GM23338 (cell line): Measurements from ENCODE around the gene GALNT15. TPM values are rescaled to one million over a fixed set of nuclear protein-coding genes. Genes with fewer than 3 reads are reported as not detected.

Source experiments
- ATAC-seq: fragments of 200-7000 bp; cut with Tn5 transposase; 3 replicates; pipeline ENCODE4 v1.9.1; 2020
- DNase-seq: peaks from one replicate; pipeline ENCODE4 v3.0.0-alpha.2; 2015; ENCODE audit warnings: low spot score
- H2AFZ ChIP-seq: fragments of 200-600 bp; sonication (generic); 2 replicates; pipeline ENCODE4 v1.8.0; 2016; ENCODE audit warnings: antibody characterized with exemption, mild to moderate bottlenecking, moderate library complexity
- H3F3A ChIP-seq: fragments of 200-600 bp; sonication (generic); replicated peaks from 2 replicates; pipeline ENCODE4 v1.8.0; 2017; ENCODE audit warnings: antibody characterized with exemption, mixed run types, low read depth
- H3K27ac ChIP-seq: fragments of 200-600 bp; sonication (generic); 2 replicates; pipeline ENCODE4 v1.6.1; 2016; ENCODE audit warnings: low read depth
- H3K27me3 ChIP-seq: fragments of 200-600 bp; sonication (generic); 2 replicates; pipeline ENCODE4 v1.8.0; 2016; ENCODE audit warnings: mild to moderate bottlenecking, mixed run types, moderate library complexity; ENCODE audit not compliant: insufficient read depth
- H3K36me3 ChIP-seq: fragments of 200-600 bp; sonication (generic); 2 replicates; pipeline ENCODE4 v1.8.0; 2016; ENCODE audit warnings: mild to moderate bottlenecking; ENCODE audit not compliant: insufficient read depth
- H3K4me1 ChIP-seq: fragments of 200-600 bp; sonication (generic); 2 replicates; pipeline ENCODE4 v1.8.0; 2016; ENCODE audit warnings: mild to moderate bottlenecking, moderate library complexity; ENCODE audit not compliant: insufficient read depth
- H3K4me2 ChIP-seq: fragments of 200-600 bp; sonication (generic); 2 replicates; pipeline ENCODE4 v1.7.1; 2017; ENCODE audit warnings: mixed run types
- H3K4me3 ChIP-seq: fragments of 200-600 bp; sonication (generic); 2 replicates; pipeline ENCODE4 v1.6.1; 2016; ENCODE audit warnings: mixed run types
- H3K79me2 ChIP-seq: fragments of 200-600 bp; sonication (generic); replicated peaks from 2 replicates; pipeline ENCODE4 v1.8.0; 2017; ENCODE audit warnings: mild to moderate bottlenecking; ENCODE audit not compliant: insufficient read depth
- H3K9me2 ChIP-seq: fragments of 200-600 bp; sonication (generic); 2 replicates; pipeline ENCODE4 v1.8.0; 2017; ENCODE audit not compliant: insufficient read depth
- H4K20me1 ChIP-seq: fragments of 200-600 bp; sonication (generic); replicated peaks from 2 replicates; pipeline ENCODE4 v1.8.0; 2017; ENCODE audit warnings: mild to moderate bottlenecking; ENCODE audit not compliant: insufficient read depth
- H3K27ac Mint-ChIP-seq: 2 replicates; pipeline ENCODE4 v1.8.0; 2020; ENCODE audit warnings: inconsistent platforms, mild to moderate bottlenecking, moderate library complexity, mixed read lengths
- H3K27me3 Mint-ChIP-seq: 3 replicates; pipeline ENCODE4 v1.8.0; 2022; ENCODE audit warnings: low read depth, mild to moderate bottlenecking, moderate library complexity, mixed read lengths, inconsistent platforms; ENCODE audit not compliant: insufficient read depth, poor library complexity
- H3K36me3 Mint-ChIP-seq: 3 replicates; pipeline ENCODE4 v1.8.0; 2021; ENCODE audit warnings: low read depth, mild to moderate bottlenecking, inconsistent platforms, moderate library complexity, mixed read lengths
- H3K4me1 Mint-ChIP-seq: 3 replicates; pipeline ENCODE4 v1.8.0; 2020; ENCODE audit warnings: mild to moderate bottlenecking, inconsistent platforms, mixed read lengths
- H3K4me3 Mint-ChIP-seq: 3 replicates; pipeline ENCODE4 v1.8.0; 2021; ENCODE audit warnings: moderate library complexity, mild to moderate bottlenecking, inconsistent platforms, mixed read lengths
- H3K9me3 Mint-ChIP-seq: 3 replicates; pipeline ENCODE4 v1.8.0; 2020; ENCODE audit warnings: moderate library complexity, mild to moderate bottlenecking, inconsistent platforms, mixed read lengths
- CREB1 ChIP-seq: fragments of 250-450 bp; sonication (Bioruptor Pico); IDR thresholded peaks from 2 replicates; pipeline ENCODE4 v1.5.0; 2020; ENCODE audit warnings: low read depth, mild to moderate bottlenecking, moderate library complexity
- EZH2 ChIP-seq: fragments of 200-600 bp; sonication (generic); IDR thresholded peaks from one replicate; pipeline ENCODE4 v1.8.0; 2017; ENCODE audit warnings: antibody characterized with exemption, mild to moderate bottlenecking, low read depth; ENCODE audit not compliant: unreplicated experiment
- EZH2phosphoT487 ChIP-seq: fragments of 200-600 bp; sonication (generic); IDR thresholded peaks from one replicate; pipeline ENCODE4 v1.8.1; 2018; ENCODE audit warnings: antibody characterized with exemption; ENCODE audit not compliant: unreplicated experiment
- REST ChIP-seq: IDR thresholded peaks from one replicate; pipeline ENCODE4 v1.6.1; 2018; ENCODE audit warnings: antibody characterized with exemption; ENCODE audit not compliant: unreplicated experiment
- STAT1 ChIP-seq: IDR thresholded peaks from one replicate; pipeline ENCODE4 v1.6.1; 2016; ENCODE audit warnings: antibody characterized with exemption; ENCODE audit not compliant: unreplicated experiment
- ZNF462 ChIP-seq: fragments of 250-450 bp; sonication (Bioruptor Pico); IDR thresholded peaks from 2 replicates; pipeline ENCODE4 v1.5.0; 2020; ENCODE audit warnings: mild to moderate bottlenecking, moderate library complexity
- polyA plus RNA-seq: library from polyadenylated mRNA; unstranded; fragments of >200 nt; fragmentation: Nextera tagmentation; extraction: Ambion mirVana; gene quantifications from 2 replicates; pipeline ENCODE4 v1.2.1, GENCODE V29; 2016
- total RNA-seq: library from RNA; depleted of rRNA; stranded (reverse); fragments of >200 nt; shearing (Covaris generic); gene quantifications from 2 replicates; pipeline ENCODE4 v1.2.3, GENCODE V29; 2014
- TF ChIP-seq, protein P1 (sequence below), 2 experiments: fragments of 200-600 bp in 1 of 2; sonication (generic) in 1 of 2; conservative IDR thresholded peaks; 2 replicates each; pipeline versions ENCODE4 v1.5.1 to v1.6.1; 2016 to 2017; ENCODE audit warnings: antibody characterized with exemption in 2 of 2, low read depth in 2 of 2, mild to moderate bottlenecking in 2 of 2, moderate library complexity in 1 of 2

Gene GALNT15
- total and polyA plus RNA-seq, 2 experiments from 2014 or later, result 0.06 to 0.35 TPM

DNA sequence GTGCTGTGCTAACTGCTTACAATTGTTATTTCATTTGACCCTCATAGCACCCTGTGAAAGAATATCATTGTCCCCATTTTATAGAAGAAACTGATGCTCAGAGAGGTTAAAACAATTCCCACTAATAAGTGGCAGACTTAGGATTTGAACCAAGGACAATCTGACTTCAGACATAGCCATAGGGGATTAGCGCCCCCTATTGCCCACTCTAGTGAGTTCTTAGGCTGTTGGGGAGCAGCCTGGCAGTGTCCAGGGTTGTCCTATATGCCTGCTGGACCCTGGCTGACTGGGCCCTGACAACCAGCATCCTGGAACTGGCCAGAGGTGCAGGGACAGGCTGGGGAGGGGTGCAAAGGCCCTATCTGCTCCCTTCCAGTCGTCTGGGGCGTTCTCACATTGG is 74.9 kb downstream of the GALNT15 start:
- H3K4me3 Mint-ChIP-seq, result no peak overlapping the region
- Histone ChIP-seq H3K27me3 (no peaks in the 10 kb centered on the region), H3K4me3 (no peak overlapping the region), H3K27ac (no peak overlapping the region), H3K79me2 (no peaks in the 10 kb centered on the region), H3K9me2 (no peaks in the 10 kb centered on the region), H3K4me1 (no peaks in the 10 kb centered on the region), H3K36me3 (no peaks in the 10 kb centered on the region), H3F3A (no peaks in the 10 kb centered on the region), H2AFZ (no peak overlapping the region), H4K20me1 (no peaks in the 10 kb centered on the region; the same call in 1 of the 2 replicates), H3K4me2 (no peak overlapping the region)
- H3K36me3 Mint-ChIP-seq, result no peaks in the 10 kb centered on the region
- peaks cover 11% of the 10 kb centered on the region for H3K27me3 Mint-ChIP-seq
- TF ChIP-seq, protein P1, sequence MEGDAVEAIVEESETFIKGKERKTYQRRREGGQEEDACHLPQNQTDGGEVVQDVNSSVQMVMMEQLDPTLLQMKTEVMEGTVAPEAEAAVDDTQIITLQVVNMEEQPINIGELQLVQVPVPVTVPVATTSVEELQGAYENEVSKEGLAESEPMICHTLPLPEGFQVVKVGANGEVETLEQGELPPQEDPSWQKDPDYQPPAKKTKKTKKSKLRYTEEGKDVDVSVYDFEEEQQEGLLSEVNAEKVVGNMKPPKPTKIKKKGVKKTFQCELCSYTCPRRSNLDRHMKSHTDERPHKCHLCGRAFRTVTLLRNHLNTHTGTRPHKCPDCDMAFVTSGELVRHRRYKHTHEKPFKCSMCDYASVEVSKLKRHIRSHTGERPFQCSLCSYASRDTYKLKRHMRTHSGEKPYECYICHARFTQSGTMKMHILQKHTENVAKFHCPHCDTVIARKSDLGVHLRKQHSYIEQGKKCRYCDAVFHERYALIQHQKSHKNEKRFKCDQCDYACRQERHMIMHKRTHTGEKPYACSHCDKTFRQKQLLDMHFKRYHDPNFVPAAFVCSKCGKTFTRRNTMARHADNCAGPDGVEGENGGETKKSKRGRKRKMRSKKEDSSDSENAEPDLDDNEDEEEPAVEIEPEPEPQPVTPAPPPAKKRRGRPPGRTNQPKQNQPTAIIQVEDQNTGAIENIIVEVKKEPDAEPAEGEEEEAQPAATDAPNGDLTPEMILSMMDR (conservative IDR thresholded peaks at IDR 0.05; ENCODE audit: low read depth in 2 of 2), result peak; percentile 82 to 85
- no peak for TF ChIP-seq CREB1 (CRISPR knock-in tag)
- peaks cover 4% of the 10 kb centered on the region; the same call in 2 of the 3 replicates for H3K4me1 Mint-ChIP-seq
- DNase-seq, result peak; percentile 86
- H3K9me3 Mint-ChIP-seq, result no peaks in the 10 kb centered on the region
- peak; percentile 79 for ATAC-seq
- no peak overlapping the region for H3K27ac Mint-ChIP-seq

DNA sequence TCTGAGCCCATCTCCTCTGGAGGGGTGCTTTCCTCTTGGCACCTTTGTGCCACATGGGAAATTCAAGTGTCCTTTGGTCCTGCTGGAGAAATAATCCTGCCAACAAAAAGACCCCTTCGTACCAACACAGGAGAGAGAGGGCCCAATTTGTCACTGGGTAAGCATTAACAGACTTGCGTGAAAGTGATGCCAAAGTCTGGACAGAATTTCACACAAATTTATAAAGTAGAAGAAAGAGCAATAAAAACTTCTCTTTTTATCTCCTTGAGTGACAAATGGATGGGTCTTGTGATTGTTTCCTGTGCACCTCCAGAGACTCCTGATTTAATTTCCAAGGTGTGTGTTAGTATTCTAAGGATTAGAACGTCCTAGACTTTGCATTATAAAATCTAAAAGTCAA is 75.4 kb downstream of the GALNT15 start:
- H3K27ac Mint-ChIP-seq, result no peak overlapping the region
- Histone ChIP-seq H3K4me3 (no peak overlapping the region), H4K20me1 (no peaks in the 10 kb centered on the region; the same call in 1 of the 2 replicates), H3K27ac (no peak overlapping the region), H3F3A (no peaks in the 10 kb centered on the region), H3K79me2 (no peaks in the 10 kb centered on the region), H3K9me2 (no peaks in the 10 kb centered on the region), H2AFZ (no peak overlapping the region), H3K4me1 (no peaks in the 10 kb centered on the region), H3K4me2 (no peak overlapping the region), H3K27me3 (no peaks in the 10 kb centered on the region), H3K36me3 (no peaks in the 10 kb centered on the region)
- DNase-seq, result no peak
- no peaks in the 10 kb centered on the region for H3K36me3 Mint-ChIP-seq
- H3K4me1 Mint-ChIP-seq, result peaks cover 4% of the 10 kb centered on the region; the same call in 2 of the 3 replicates
- no peak for ATAC-seq
- no peaks in the 10 kb centered on the region for H3K9me3 Mint-ChIP-seq
- H3K27me3 Mint-ChIP-seq, result peaks cover 11% of the 10 kb centered on the region
- no peak overlapping the region for H3K4me3 Mint-ChIP-seq
- no peak for TF ChIP-seq STAT1
- no peak for TF ChIP-seq EZH2
- TF ChIP-seq REST, result no peak
- TF ChIP-seq, protein P1 (conservative IDR thresholded peaks at IDR 0.05; ENCODE audit: low read depth in 2 of 2), result no peak
- no peak for TF ChIP-seq EZH2phosphoT487
- TF ChIP-seq ZNF462, result no peak
